Spleen (tissue), 7 donors: ENCODE measurements around the gene FRMD5.

Experiments
- POLR2A ChIP-seq, 3 donors: fragments of 450-650 bp; IDR thresholded peaks; one replicate each; pipeline ENCODE4 v1.5.1; 2017; ENCODE audit warnings: antibody characterized with exemption in 3 of 3, mild to moderate bottlenecking in 1 of 3
- POLR2AphosphoS5 ChIP-seq, 3 donors: sonication (generic); formaldehyde crosslinking; IDR thresholded peaks; one replicate each; pipeline ENCODE4 v1.5.1; 2017; ENCODE audit warnings: antibody characterized with exemption in 3 of 3
- TF ChIP-seq, protein P1 (sequence below), 11 experiments: fragments of 200-600 bp in 7 of 11; fragments of 450-650 bp in 4 of 11; sonication (generic) in 4 of 11; IDR thresholded peaks in 8 of 11; conservative IDR thresholded peaks in 3 of 11; 1 replicate in 7 of 11; 2 replicates in 4 of 11; pipeline versions ENCODE4 v1.4.0 to v1.8.0; 2016 to 2021; ENCODE audit warnings: antibody characterized with exemption in 11 of 11, inconsistent platforms in 4 of 11, mild to moderate bottlenecking in 1 of 11
- donor health status: DM: no; HTN: no; CAD: no; lungs with moderate emphysema.
- donor health status: DM: no; HTN: no; CAD: no.
- donor health status: DM: no; HTN: no; CAD: no.

DNA sequence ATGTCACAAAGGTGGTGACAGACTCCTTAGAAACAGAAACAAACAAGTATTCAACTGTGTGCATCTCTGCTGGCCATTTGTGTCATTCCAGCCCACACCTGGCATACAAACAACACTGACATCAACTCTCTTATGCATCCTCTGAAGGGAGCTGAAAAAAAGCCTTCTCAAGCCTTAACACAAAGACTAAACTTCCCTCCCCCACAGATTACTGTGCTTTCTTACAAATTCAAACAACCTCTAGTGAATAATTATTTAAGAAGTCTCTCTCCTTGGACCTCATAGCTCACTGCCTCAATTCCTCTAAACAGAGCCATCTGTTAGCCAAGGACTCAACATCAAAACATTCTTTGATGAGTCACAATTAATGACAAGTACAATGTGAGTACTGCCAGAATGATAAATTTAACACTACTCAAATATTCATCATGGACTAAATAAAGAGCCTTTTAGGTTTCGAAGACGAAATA lies 236.2 kb downstream of the FRMD5 start:
- TF ChIP-seq, protein P1, sequence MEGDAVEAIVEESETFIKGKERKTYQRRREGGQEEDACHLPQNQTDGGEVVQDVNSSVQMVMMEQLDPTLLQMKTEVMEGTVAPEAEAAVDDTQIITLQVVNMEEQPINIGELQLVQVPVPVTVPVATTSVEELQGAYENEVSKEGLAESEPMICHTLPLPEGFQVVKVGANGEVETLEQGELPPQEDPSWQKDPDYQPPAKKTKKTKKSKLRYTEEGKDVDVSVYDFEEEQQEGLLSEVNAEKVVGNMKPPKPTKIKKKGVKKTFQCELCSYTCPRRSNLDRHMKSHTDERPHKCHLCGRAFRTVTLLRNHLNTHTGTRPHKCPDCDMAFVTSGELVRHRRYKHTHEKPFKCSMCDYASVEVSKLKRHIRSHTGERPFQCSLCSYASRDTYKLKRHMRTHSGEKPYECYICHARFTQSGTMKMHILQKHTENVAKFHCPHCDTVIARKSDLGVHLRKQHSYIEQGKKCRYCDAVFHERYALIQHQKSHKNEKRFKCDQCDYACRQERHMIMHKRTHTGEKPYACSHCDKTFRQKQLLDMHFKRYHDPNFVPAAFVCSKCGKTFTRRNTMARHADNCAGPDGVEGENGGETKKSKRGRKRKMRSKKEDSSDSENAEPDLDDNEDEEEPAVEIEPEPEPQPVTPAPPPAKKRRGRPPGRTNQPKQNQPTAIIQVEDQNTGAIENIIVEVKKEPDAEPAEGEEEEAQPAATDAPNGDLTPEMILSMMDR (IDR thresholded peaks at IDR 0.05 in 8 of 11, conservative IDR thresholded peaks at IDR 0.05 in 3 of 11) = no peak
- TF ChIP-seq POLR2AphosphoS5 (IDR thresholded peaks at IDR 0.05) (no peak), POLR2A (IDR thresholded peaks at IDR 0.05) (no peak)
